HG02852 (cell line): Measurements from ENCODE around the gene CCIN.
A peak's percentile ranks its signal among the peaks of the same experiment; 100 is the strongest.
"Not testable (repeated sequence)": the region's sequence is repeated elsewhere in the genome, so short reads cannot be mapped to it uniquely, and the experiment has no call there.

Experiments used
- ATAC-seq: cut with Tn5 transposase; IDR thresholded peaks from one replicate; pipeline ENCODE4 v1.9.1; 2021; ENCODE audit warnings: mild to moderate bottlenecking, moderate library complexity; ENCODE audit not compliant: unreplicated experiment

CCIN gene

GRCh38 chr9:36158122-36158521, 11.1 kb upstream of the CCIN start:
- ATAC-seq: no peak

- ATAC-seq: no peak
Measured at GRCh38 chr9:36158917-36159316, 10.3 kb upstream of the CCIN start.

- ATAC-seq: not testable (repeated sequence)
Measured at GRCh38 chr9:36159509-36159908, 9.7 kb upstream of the CCIN start.

- ATAC-seq: not testable (repeated sequence)
Measured at GRCh38 chr9:36160126-36160525, 9.1 kb upstream of the CCIN start.

GRCh38 chr9:36161187-36161586, 8.0 kb upstream of the CCIN start:
- no peak for ATAC-seq

- no peak for ATAC-seq
Measured at GRCh38 chr9:36162211-36162738, 6.9 kb upstream of the CCIN start.

GRCh38 chr9:36163049-36163785, 6.0 kb upstream of the CCIN start:
- no peak for ATAC-seq

GRCh38 chr9:36163786-36164170, 5.4 kb upstream of the CCIN start:
- no peak for ATAC-seq

GRCh38 chr9:36164372-36164771, 4.8 kb upstream of the CCIN start:
- ATAC-seq: no peak

- ATAC-seq: no peak
Measured at GRCh38 chr9:36164989-36165388, 4.2 kb upstream of the CCIN start.

- ATAC-seq: no peak
Measured at GRCh38 chr9:36165826-36166167, 3.4 kb upstream of the CCIN start.

GRCh38 chr9:36166168-36166927, 2.8 kb upstream of the CCIN start:
- peak; percentile 89 for ATAC-seq

GRCh38 chr9:36169708-36170107, 520 bp downstream of the CCIN start:
- ATAC-seq: no peak

GRCh38 chr9:36170531-36170930, 1.3 kb downstream of the CCIN start:
- ATAC-seq: no peak

GRCh38 chr9:36173861-36174260, 4.7 kb downstream of the CCIN start:
- ATAC-seq: no peak

- ATAC-seq: no peak
Measured at GRCh38 chr9:36174271-36174670, 5.1 kb downstream of the CCIN start.

- no peak for ATAC-seq
Measured at GRCh38 chr9:36174731-36175130, 5.5 kb downstream of the CCIN start.

- not testable (repeated sequence) for ATAC-seq
Measured at GRCh38 chr9:36175209-36175608, 6.0 kb downstream of the CCIN start.

- not testable (repeated sequence) for ATAC-seq
Measured at GRCh38 chr9:36176496-36176895, 7.3 kb downstream of the CCIN start.

GRCh38 chr9:36177571-36177970, 8.4 kb downstream of the CCIN start:
- no peak for ATAC-seq

- not testable (repeated sequence) for ATAC-seq
Measured at GRCh38 chr9:36180243-36180642, 11.1 kb downstream of the CCIN start.

- no peak for ATAC-seq
Measured at GRCh38 chr9:36187414-36187813, 18.2 kb downstream of the CCIN start.
